MCF 10A (cell line): ENCODE results near the gene LTBP4. TPM values are rescaled to one million over a fixed set of nuclear protein-coding genes. Genes with fewer than 3 reads are reported as not detected.

ENCODE experiments used
- BruUV-seq: library from RNA; stranded (reverse); fragments of 400-500 nt; replicated peaks from 2 replicates; lab custom pipeline; 2021; lab: Mats Ljungman, UMichigan
- CTCF ChIA-PET: fragments of 300-600 bp; sonication (Branson Sonifier 250); formaldehyde crosslinking; extraction: SDS; loops from one replicate; lab custom pipeline; 2021; ENCODE audit warnings: antibody characterized with exemption, inconsistent platforms; lab: Yijun Ruan, JAX
- POLR2A ChIA-PET: fragments of 300-600, 350-650 bp; sonication (Branson Sonifier 250); formaldehyde crosslinking; extraction: SDS; loops from one replicate; lab custom pipeline; 2020; ENCODE audit warnings: antibody characterized with exemption, inconsistent platforms; lab: Yijun Ruan, JAX
- DNase-seq: peaks from one replicate; pipeline ENCODE4 v3.0.0-alpha.2; 2018; ENCODE audit not compliant: unreplicated experiment
- H3K27ac Mint-ChIP-seq: one replicate; pipeline ENCODE4 v1.8.0; 2022; ENCODE audit warnings: mild to moderate bottlenecking, low read depth, mixed read lengths; ENCODE audit not compliant: unreplicated experiment
- H3K27me3 Mint-ChIP-seq: one replicate; pipeline ENCODE4 v1.8.0; 2022; ENCODE audit warnings: mixed read lengths; ENCODE audit not compliant: insufficient read depth, unreplicated experiment
- H3K36me3 Mint-ChIP-seq: one replicate; pipeline ENCODE4 v1.8.0; 2022; ENCODE audit warnings: mild to moderate bottlenecking, moderate library complexity, mixed read lengths; ENCODE audit not compliant: insufficient read depth, unreplicated experiment
- H3K4me1 Mint-ChIP-seq: one replicate; pipeline ENCODE4 v1.8.0; 2022; ENCODE audit warnings: mixed read lengths; ENCODE audit not compliant: insufficient read depth, unreplicated experiment
- H3K4me3 Mint-ChIP-seq: one replicate; pipeline ENCODE4 v1.8.0; 2022; ENCODE audit warnings: mild to moderate bottlenecking, moderate library complexity, mixed read lengths; ENCODE audit not compliant: unreplicated experiment
- H3K9me3 Mint-ChIP-seq: one replicate; pipeline ENCODE4 v1.8.0; 2022; ENCODE audit warnings: mixed read lengths; ENCODE audit not compliant: unreplicated experiment
- intact Hi-C: fragments of 100-400 bp; cut with micrococcal nuclease; formaldehyde crosslinking; loops from 2 replicates; pipeline ENCODE4 v1.14.1; 2022
- total RNA-seq: library from RNA; stranded (reverse); gene quantifications from 2 replicates; pipeline ENCODE4 v1.2.3, GENCODE V29; 2022
- TF ChIP-seq, protein P1 (sequence below): fragments of 200-600 bp; IDR thresholded peaks from one replicate; pipeline ENCODE4 v1.8.0; 2022; ENCODE audit warnings: antibody characterized with exemption, mild to moderate bottlenecking; ENCODE audit not compliant: unreplicated experiment

The LTBP4 gene
- total RNA-seq, 1 experiment from 2014 or later: 76.4 TPM

DNA sequence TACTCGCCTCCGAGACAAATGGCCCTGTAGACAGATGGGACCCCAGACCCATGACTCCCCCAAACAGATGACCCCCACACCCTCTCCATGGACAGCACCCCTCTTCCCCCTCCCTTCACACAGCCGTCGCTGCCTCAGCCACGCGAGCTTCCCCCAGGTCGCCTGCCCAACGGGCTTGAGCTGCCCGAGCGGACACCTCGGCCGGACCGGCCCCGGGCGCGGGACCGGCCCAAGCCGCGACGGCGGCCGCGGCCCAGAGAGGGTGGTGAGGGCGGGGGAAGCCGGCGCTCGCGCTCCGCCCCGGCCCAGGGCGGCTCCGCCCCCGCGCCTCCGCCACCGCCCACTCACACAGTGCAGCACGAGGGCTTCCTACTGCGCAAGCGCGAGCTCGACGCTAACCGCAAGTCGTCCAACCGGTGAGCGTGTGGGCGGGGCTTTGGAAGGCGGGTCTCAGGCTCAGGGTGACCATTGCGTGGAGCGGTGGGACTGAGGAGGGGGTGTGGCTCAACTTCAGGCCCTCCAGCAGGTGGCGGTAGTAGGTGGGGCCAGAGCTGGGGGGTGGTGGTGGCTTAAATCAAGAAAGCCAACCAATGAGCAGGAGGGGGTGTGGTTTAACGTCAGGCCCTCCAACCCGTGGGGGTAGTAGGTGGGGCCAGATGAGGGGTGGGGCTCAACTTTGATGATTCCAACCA lies 30.7 kb upstream of the LTBP4 start:
- no peaks in the 10 kb centered on the region for H3K27me3 Mint-ChIP-seq
- no peaks in the 10 kb centered on the region for H3K9me3 Mint-ChIP-seq
- TF ChIP-seq, protein P1, sequence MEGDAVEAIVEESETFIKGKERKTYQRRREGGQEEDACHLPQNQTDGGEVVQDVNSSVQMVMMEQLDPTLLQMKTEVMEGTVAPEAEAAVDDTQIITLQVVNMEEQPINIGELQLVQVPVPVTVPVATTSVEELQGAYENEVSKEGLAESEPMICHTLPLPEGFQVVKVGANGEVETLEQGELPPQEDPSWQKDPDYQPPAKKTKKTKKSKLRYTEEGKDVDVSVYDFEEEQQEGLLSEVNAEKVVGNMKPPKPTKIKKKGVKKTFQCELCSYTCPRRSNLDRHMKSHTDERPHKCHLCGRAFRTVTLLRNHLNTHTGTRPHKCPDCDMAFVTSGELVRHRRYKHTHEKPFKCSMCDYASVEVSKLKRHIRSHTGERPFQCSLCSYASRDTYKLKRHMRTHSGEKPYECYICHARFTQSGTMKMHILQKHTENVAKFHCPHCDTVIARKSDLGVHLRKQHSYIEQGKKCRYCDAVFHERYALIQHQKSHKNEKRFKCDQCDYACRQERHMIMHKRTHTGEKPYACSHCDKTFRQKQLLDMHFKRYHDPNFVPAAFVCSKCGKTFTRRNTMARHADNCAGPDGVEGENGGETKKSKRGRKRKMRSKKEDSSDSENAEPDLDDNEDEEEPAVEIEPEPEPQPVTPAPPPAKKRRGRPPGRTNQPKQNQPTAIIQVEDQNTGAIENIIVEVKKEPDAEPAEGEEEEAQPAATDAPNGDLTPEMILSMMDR: peak; percentile 33
- H3K4me1 Mint-ChIP-seq: peaks cover 13% of the 10 kb centered on the region
- H3K36me3 Mint-ChIP-seq: no peaks in the 10 kb centered on the region
- DNase-seq: peak; percentile 100
- H3K4me3 Mint-ChIP-seq: peak overlapping the region; percentile 66
- BruUV-seq: no TSS peak
- ChIA-PET POLR2A (interaction anchor here (0.6 to 3.6 kb wide), 18 partner anchors 8 to 1221 kb away, joined by 3 to 39 read pairs (median 4); partner anchors contain the start of genes BLVRB, COQ8B, ITPKC and SERTAD1), CTCF (interaction anchor here (0.6 to 2.7 kb wide), 33 partner anchors 9 to 1124 kb away, joined by 3 to 18 read pairs (median 4); partner anchors contain the start of gene ZNF780A)
- H3K27ac Mint-ChIP-seq: peak overlapping the region; percentile 39
- intact Hi-C loops: loop anchor here (1.0 kb wide), 1 partner anchor 28 kb away; no protein-coding TSS in a partner anchor

DNA sequence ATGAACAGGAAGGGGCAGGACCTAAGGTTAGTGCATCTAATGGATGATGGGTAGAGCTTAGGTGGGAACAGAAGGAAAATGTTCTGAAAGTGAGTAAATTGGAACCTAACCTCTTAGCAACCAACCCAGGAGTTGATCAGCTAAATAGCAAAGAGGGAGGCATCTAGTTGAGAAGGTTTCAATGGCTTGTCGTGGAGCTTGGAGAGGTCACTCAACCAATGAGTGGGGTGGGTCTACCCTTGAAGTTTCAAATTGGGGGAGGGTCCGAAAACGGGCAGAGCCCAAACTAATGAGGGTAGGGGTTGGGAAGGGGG lies 30.2 kb upstream of the LTBP4 start:
- H3K4me3 Mint-ChIP-seq: peak overlapping the region; percentile 66
- ChIA-PET POLR2A (interaction anchor here (0.6 to 3.6 kb wide), 15 partner anchors 8 to 649 kb away, joined by 3 to 39 read pairs (median 5); partner anchors contain the start of genes BLVRB, COQ8B, ITPKC and SERTAD1), CTCF (interaction anchor here (0.5 to 2.7 kb wide), 22 partner anchors 8 to 607 kb away, joined by 3 to 18 read pairs (median 4); no protein-coding TSS in a partner anchor)
- BruUV-seq: no TSS peak
- peaks cover 13% of the 10 kb centered on the region for H3K4me1 Mint-ChIP-seq
- TF ChIP-seq, protein P1: no peak
- intact Hi-C loops: no loop called here
- H3K27me3 Mint-ChIP-seq: no peaks in the 10 kb centered on the region
- peak overlapping the region; percentile 39 for H3K27ac Mint-ChIP-seq
- no peaks in the 10 kb centered on the region for H3K9me3 Mint-ChIP-seq
- no peaks in the 10 kb centered on the region for H3K36me3 Mint-ChIP-seq
- no peak for DNase-seq

DNA sequence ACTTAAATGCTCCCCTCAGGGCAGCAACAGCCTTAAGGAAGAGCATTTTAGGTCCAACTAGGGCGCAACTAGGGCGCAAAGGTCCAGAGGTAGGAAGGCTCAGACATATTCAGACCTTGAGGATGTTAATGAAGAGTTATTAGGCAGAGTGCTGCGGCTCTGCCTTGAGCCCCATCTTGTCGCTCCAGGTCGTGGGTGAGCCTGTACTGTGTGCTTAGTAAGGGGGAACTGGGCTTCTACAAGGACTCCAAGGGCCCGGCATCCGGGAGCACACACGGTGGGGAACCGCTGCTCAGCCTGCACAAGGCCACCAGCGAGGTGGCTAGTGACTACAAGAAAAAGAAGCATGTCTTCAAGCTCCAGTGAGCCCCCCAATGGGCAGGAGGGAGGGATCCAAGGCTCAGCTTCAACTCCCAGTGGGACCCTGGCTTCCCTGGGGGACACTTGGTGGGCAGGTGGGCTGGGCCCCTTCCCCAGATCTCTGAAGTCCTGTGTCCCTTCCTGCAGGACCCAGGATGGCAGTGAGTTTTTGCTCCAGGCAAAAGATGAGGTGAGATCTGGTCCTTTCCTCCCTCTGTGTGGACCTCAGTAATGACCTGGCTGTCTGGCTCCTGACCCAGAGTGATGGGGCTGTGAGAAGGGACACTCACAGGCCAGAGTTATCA lies 29.2 kb upstream of the LTBP4 start:
- CTCF ChIA-PET: interaction anchor here (0.7 to 2.7 kb wide), 7 partner anchors 14 to 402 kb away, joined by 4 to 18 read pairs (median 7); no protein-coding TSS in a partner anchor
- Mint-ChIP-seq H3K4me1 (peaks cover 13% of the 10 kb centered on the region), H3K27me3 (no peaks in the 10 kb centered on the region), H3K27ac (no peak overlapping the region), H3K36me3 (no peaks in the 10 kb centered on the region), H3K4me3 (no peak overlapping the region), H3K9me3 (no peaks in the 10 kb centered on the region)
- BruUV-seq: no TSS peak
- intact Hi-C loops: no loop called here
- POLR2A ChIA-PET: interaction anchor here (2.2 to 3.6 kb wide), 2 partner anchors 32 to 146 kb away, joined by 5 to 39 read pairs; partner anchors contain the start of gene SERTAD1
- no peak for DNase-seq
- TF ChIP-seq, protein P1: no peak

DNA sequence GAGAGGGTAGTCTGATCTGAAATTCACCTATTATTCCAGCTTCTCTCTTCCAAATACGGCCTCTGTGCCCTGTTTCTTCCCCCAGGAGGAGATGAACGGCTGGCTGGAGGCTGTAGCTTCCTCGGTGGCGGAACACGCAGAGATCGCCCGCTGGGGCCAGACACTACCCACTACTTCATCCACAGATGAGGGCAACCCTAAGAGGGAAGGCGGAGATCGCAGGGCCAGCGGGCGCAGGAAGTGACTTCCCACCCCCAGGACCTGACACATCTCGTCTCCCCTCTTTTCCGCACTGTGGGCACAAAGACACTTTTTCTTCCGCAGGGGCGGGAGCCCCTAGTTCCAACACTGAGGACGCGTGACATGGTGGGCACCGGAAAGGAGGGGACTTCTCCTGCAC lies 25.8 kb upstream of the LTBP4 start:
- Mint-ChIP-seq H3K9me3 (no peaks in the 10 kb centered on the region), H3K27ac (no peak overlapping the region), H3K36me3 (peaks cover 6% of the 10 kb centered on the region), H3K4me1 (peaks cover 17% of the 10 kb centered on the region), H3K4me3 (no peak overlapping the region), H3K27me3 (no peaks in the 10 kb centered on the region)
- DNase-seq: no peak
- no TSS peak for BruUV-seq
- ChIA-PET POLR2A (no interaction called here), CTCF (interaction anchor here (0.6 to 1.5 kb wide), 3 partner anchors 11 to 27 kb away, joined by 4 to 6 read pairs (median 4); no protein-coding TSS in a partner anchor)
- TF ChIP-seq, protein P1: no peak
- intact Hi-C loops: no loop called here
